ENCODE measurements around the gene PAX7. TPM values are rescaled to one million over a fixed set of nuclear protein-coding genes. Genes with fewer than 3 reads are reported as not detected.

PAX7 gene
- total and polyA plus RNA-seq, 2 of the 4 experiments (the other 2 are of a cell fraction) = not detected

DNA sequence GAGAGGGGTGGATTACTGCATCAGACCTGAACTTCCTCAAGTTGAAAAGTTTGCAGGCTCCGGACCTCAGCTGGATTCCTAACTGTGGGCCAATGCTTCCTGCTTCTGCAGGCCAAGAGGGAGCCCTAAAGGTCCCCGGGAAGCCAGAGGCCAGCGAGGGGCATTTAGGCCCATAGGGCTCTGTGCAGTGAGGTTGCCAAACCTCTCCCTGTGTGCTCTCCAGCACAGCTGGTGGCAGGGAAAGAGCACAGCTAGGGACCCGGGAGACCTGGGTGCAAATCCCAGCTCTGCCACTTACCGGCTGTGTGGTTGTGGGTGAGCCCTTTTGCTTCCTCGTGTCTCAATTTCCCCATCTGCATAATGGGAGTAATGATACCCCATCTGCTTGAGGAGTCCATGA is 100.5 kb downstream of the PAX7 start:
- H2BK20ac ChIP-seq (ENCODE audit: low read depth, low read length) = no peak overlapping the region
- peaks cover 7% of the 10 kb centered on the region for H3K27me3 ChIP-seq (ENCODE audit: control insufficient read depth, insufficient read depth, low read length)
- H3K9ac ChIP-seq (ENCODE audit: low read depth, low read length) = no peak overlapping the region
- no peak for TF ChIP-seq CEBPB (IDR thresholded peaks at IDR 0.05; ENCODE audit: low read depth, low read length)
- no peak for TF ChIP-seq RCOR1 (IDR thresholded peaks at IDR 0.05; ENCODE audit: insufficient replicate concordance, low read length)
- no peak for TF ChIP-seq MAFK (IDR thresholded peaks at IDR 0.05; ENCODE audit: low read depth, low read length)
- TF ChIP-seq FOS (IDR thresholded peaks at IDR 0.05; ENCODE audit: low read depth, low read length) = no peak
- no peak for TF ChIP-seq RFX5 (IDR thresholded peaks at IDR 0.05; ENCODE audit: low read depth, low read length)
- no peak for TF ChIP-seq CHD1 (IDR thresholded peaks at IDR 0.05; ENCODE audit: low read depth, low read length)
- TF ChIP-seq RAD21 (IDR thresholded peaks at IDR 0.05; ENCODE audit: low read length) = no peak
- TF ChIP-seq NFE2L2 (IDR thresholded peaks at IDR 0.05; ENCODE audit: low read depth, low read length) = no peak
- no peak for TF ChIP-seq POLR2A (IDR thresholded peaks at IDR 0.05; ENCODE audit: low read depth, low read length)
- TF ChIP-seq, protein P1, sequence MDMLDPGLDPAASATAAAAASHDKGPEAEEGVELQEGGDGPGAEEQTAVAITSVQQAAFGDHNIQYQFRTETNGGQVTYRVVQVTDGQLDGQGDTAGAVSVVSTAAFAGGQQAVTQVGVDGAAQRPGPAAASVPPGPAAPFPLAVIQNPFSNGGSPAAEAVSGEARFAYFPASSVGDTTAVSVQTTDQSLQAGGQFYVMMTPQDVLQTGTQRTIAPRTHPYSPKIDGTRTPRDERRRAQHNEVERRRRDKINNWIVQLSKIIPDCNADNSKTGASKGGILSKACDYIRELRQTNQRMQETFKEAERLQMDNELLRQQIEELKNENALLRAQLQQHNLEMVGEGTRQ (IDR thresholded peaks at IDR 0.05; ENCODE audit: low read depth, low read length) = no peak
- no peak for TF ChIP-seq MAZ (IDR thresholded peaks at IDR 0.05; ENCODE audit: borderline replicate concordance, low read depth, low read length)
- TF ChIP-seq BHLHE40 (IDR thresholded peaks at IDR 0.05; ENCODE audit: low read depth, low read length) = no peak
- TF ChIP-seq, protein P2, sequence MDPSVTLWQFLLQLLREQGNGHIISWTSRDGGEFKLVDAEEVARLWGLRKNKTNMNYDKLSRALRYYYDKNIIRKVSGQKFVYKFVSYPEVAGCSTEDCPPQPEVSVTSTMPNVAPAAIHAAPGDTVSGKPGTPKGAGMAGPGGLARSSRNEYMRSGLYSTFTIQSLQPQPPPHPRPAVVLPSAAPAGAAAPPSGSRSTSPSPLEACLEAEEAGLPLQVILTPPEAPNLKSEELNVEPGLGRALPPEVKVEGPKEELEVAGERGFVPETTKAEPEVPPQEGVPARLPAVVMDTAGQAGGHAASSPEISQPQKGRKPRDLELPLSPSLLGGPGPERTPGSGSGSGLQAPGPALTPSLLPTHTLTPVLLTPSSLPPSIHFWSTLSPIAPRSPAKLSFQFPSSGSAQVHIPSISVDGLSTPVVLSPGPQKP (IDR thresholded peaks at IDR 0.05; ENCODE audit: borderline replicate concordance, low read depth, low read length) = no peak
- TF ChIP-seq SMC3 (IDR thresholded peaks at IDR 0.05; ENCODE audit: low read depth, low read length) = no peak
- TF ChIP-seq, protein P3, sequence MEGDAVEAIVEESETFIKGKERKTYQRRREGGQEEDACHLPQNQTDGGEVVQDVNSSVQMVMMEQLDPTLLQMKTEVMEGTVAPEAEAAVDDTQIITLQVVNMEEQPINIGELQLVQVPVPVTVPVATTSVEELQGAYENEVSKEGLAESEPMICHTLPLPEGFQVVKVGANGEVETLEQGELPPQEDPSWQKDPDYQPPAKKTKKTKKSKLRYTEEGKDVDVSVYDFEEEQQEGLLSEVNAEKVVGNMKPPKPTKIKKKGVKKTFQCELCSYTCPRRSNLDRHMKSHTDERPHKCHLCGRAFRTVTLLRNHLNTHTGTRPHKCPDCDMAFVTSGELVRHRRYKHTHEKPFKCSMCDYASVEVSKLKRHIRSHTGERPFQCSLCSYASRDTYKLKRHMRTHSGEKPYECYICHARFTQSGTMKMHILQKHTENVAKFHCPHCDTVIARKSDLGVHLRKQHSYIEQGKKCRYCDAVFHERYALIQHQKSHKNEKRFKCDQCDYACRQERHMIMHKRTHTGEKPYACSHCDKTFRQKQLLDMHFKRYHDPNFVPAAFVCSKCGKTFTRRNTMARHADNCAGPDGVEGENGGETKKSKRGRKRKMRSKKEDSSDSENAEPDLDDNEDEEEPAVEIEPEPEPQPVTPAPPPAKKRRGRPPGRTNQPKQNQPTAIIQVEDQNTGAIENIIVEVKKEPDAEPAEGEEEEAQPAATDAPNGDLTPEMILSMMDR (conservative IDR thresholded peaks at IDR 0.05; ENCODE audit: low read depth, low read length) = no peak
- no peak for TF ChIP-seq MXI1 (IDR thresholded peaks at IDR 0.05; ENCODE audit: borderline replicate concordance, low read depth, low read length)
- DNase-seq (no peak), ATAC-seq (ENCODE audit: low read depth) (no peak)
- H2BK15ac ChIP-seq (ENCODE audit: low read depth, low read length) = no peak overlapping the region
- H2BK120ac ChIP-seq (ENCODE audit: low read depth, low read length) = no peak overlapping the region
- in situ Hi-C loops (cut with MboI; ENCODE audit: low sequenced_read_pairs) = no loop called here
- no peaks in the 10 kb centered on the region for H3K9me1 ChIP-seq (ENCODE audit: insufficient read depth, low read length)
- dilution Hi-C loops (cut with HindIII; ENCODE audit: low sequenced_read_pairs, unreplicated experiment) = no loop called here
- WGBS, 2 experiments (ENCODE audit: extremely low coverage in 2 of 2, insufficient read length in 1 of 2) = 44% methylated on average over 3 of the region's 6 CpGs; no CpG with 5 or more reads in 1 of the 2 experiments
- H3K36me3 ChIP-seq (ENCODE audit: control insufficient read depth, insufficient read depth, low read length) = no peaks in the 10 kb centered on the region
- no TSS peak for BruUV-seq (replicated peaks)
- no peak overlapping the region for H2AK5ac ChIP-seq (ENCODE audit: low read depth, low read length)
- no peak overlapping the region for H4K5ac ChIP-seq (ENCODE audit: low read depth, low read length)
- no peaks in the 10 kb centered on the region for H3K9me3 ChIP-seq (ENCODE audit: control insufficient read depth, insufficient read depth, low read length)
- H2AK9ac ChIP-seq (replicated peaks; ENCODE audit: low read depth, low read length, poor library complexity) = no peak overlapping the region
- H3K4me1 ChIP-seq (ENCODE audit: control insufficient read depth, insufficient read depth, low read length) = no peaks in the 10 kb centered on the region
- no peak overlapping the region for H3K4me3 ChIP-seq (ENCODE audit: insufficient read depth, low read depth, low read length)
- no peak overlapping the region for H3K56ac ChIP-seq (ENCODE audit: extremely low read depth, insufficient read depth, low read length)
- H4K20me1 ChIP-seq (ENCODE audit: insufficient read depth, low read length) = no peaks in the 10 kb centered on the region
- no peak overlapping the region for H3K18ac ChIP-seq (ENCODE audit: low read depth, low read length)
- no peak overlapping the region for H3K4me2 ChIP-seq (ENCODE audit: low read depth, low read length)
- H3K23ac ChIP-seq (ENCODE audit: low read depth, low read length) = no peak overlapping the region
- ChIA-PET POLR2A (ENCODE audit: unreplicated experiment) (no interaction called here), CTCF (interaction anchor here (0.6 kb wide), 1 partner anchor 365 kb away, joined by 3 read pairs; no protein-coding TSS in a partner anchor)
- no peak overlapping the region for H4K91ac ChIP-seq (ENCODE audit: insufficient read depth, low read depth, low read length)
- H3K27ac ChIP-seq (ENCODE audit: insufficient read depth, low read length) = no peak overlapping the region
- H4K8ac ChIP-seq (ENCODE audit: low read depth in 2 of 2, low read length in 2 of 2) = no peak overlapping the region
- intact Hi-C loops (cut with micrococcal nuclease) = no loop called here
- no peak overlapping the region for H3K4ac ChIP-seq (ENCODE audit: low read depth, low read length)
- no peaks in the 10 kb centered on the region for H3K79me1 ChIP-seq (ENCODE audit: low read depth in 1 of 2, low read length in 2 of 2)
- H2AFZ ChIP-seq (replicated peaks; ENCODE audit: low read length, poor library complexity) = no peak overlapping the region
- no peak overlapping the region for H3K14ac ChIP-seq (replicated peaks; ENCODE audit: low read depth, low read length)
- H2BK5ac ChIP-seq (ENCODE audit: low read depth, low read length, poor library complexity, severe bottlenecking) = no peak overlapping the region

Measured in IMR-90 (cell line).